ENCODE measurements around the gene FBXO24.

GRCh38 chr7:100568896-100569844 lies 17.0 kb upstream of the FBXO24 start:
- TF ChIP-seq, protein P1, sequence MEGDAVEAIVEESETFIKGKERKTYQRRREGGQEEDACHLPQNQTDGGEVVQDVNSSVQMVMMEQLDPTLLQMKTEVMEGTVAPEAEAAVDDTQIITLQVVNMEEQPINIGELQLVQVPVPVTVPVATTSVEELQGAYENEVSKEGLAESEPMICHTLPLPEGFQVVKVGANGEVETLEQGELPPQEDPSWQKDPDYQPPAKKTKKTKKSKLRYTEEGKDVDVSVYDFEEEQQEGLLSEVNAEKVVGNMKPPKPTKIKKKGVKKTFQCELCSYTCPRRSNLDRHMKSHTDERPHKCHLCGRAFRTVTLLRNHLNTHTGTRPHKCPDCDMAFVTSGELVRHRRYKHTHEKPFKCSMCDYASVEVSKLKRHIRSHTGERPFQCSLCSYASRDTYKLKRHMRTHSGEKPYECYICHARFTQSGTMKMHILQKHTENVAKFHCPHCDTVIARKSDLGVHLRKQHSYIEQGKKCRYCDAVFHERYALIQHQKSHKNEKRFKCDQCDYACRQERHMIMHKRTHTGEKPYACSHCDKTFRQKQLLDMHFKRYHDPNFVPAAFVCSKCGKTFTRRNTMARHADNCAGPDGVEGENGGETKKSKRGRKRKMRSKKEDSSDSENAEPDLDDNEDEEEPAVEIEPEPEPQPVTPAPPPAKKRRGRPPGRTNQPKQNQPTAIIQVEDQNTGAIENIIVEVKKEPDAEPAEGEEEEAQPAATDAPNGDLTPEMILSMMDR (IDR thresholded peaks at IDR 0.05; ENCODE audit: poor library complexity): peak; percentile 20
- TF ChIP-seq EZH2 (IDR thresholded peaks at IDR 0.05; ENCODE audit: borderline replicate concordance) (no peak), EZH2phosphoT487 (IDR thresholded peaks at IDR 0.05; ENCODE audit: low read depth, severe bottlenecking, unreplicated experiment) (no peak)

Data from hepatocyte (in vitro differentiated cells).